IMR-90 (cell line): ENCODE data around the gene KLHDC3. TPM values are rescaled to one million over a fixed set of nuclear protein-coding genes. Genes with fewer than 3 reads are reported as not detected.

Source experiments
- polyA plus RNA-seq, 3 experiments: library from polyadenylated mRNA; depleted of rRNA; stranded (reverse); fragments of >200 nt; gene quantifications; 2 replicates each; pipeline ENCODE4 v1.2.3, GENCODE V29; 2012; ENCODE audit warnings: low replicate concordance in 1 of 3
- total RNA-seq: library from RNA; depleted of rRNA; stranded (reverse); fragments of >200 nt; gene quantifications from 2 replicates; pipeline ENCODE4 v1.2.3, GENCODE V29; 2012
- TF ChIP-seq, protein P1 (sequence below): fragments of 150-350 bp; IDR thresholded peaks from 2 replicates; pipeline ENCODE4 v1.6.1; 2016; ENCODE audit warnings: low read depth, mild to moderate bottlenecking, low read length, moderate library complexity, borderline replicate concordance

Gene KLHDC3
- total and polyA plus RNA-seq, 2 of the 4 experiments (the other 2 are of a cell fraction), result 57.1 to 76.0 TPM

DNA sequence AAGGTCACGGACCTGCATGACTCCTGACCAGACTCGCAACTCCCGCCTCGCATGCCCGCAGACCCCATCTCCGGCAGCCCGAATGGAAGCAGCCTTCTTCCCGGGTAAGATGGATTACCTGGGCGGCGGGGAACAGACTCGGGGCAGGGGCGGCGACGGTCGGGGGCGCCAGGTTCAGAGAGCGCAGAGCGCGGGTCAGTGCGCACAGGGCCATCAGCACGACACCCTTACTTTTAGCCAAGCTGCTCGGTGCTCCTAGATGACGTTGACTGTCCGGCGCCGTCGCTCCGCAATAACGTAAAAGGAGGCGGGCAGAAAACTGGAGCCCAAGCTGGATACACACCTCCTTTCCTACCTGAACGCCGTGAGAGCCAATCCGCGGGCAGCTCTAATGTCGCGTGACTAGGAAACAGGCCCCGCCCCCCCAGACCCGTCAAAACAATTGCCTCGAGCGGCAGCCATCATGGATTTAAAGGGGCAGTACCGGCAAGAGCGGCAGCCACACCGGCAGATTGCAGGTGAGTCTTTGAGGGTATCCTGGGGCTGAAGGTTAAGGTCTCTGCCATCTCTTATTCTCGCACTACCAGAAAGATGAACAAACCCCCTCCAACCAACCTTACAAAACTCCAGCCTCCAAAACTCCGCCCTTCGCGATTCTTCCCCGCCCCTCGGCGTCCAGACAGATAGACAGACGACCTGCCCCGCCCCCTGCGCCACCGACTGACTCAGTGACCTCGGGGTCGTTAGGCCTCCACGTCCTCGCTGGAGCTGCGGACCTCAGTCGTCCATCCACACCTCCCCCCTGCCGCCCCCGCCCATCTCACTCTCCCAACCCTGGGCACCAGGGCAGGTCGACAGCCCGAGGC lies 45.4 kb downstream of the KLHDC3 start, which contains the start of the genes KLC4 and MRPL2 (continued):
- TF ChIP-seq, protein P1, sequence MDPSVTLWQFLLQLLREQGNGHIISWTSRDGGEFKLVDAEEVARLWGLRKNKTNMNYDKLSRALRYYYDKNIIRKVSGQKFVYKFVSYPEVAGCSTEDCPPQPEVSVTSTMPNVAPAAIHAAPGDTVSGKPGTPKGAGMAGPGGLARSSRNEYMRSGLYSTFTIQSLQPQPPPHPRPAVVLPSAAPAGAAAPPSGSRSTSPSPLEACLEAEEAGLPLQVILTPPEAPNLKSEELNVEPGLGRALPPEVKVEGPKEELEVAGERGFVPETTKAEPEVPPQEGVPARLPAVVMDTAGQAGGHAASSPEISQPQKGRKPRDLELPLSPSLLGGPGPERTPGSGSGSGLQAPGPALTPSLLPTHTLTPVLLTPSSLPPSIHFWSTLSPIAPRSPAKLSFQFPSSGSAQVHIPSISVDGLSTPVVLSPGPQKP, result no peak
